SW 1271 (cell line): ENCODE results near the gene CLCN1.

Source experiments
- DNase-seq, 2 experiments: peaks; one replicate each; lab custom pipeline; 2025; lab: John Stamatoyannopoulos, UW

Gene CLCN1

DNA sequence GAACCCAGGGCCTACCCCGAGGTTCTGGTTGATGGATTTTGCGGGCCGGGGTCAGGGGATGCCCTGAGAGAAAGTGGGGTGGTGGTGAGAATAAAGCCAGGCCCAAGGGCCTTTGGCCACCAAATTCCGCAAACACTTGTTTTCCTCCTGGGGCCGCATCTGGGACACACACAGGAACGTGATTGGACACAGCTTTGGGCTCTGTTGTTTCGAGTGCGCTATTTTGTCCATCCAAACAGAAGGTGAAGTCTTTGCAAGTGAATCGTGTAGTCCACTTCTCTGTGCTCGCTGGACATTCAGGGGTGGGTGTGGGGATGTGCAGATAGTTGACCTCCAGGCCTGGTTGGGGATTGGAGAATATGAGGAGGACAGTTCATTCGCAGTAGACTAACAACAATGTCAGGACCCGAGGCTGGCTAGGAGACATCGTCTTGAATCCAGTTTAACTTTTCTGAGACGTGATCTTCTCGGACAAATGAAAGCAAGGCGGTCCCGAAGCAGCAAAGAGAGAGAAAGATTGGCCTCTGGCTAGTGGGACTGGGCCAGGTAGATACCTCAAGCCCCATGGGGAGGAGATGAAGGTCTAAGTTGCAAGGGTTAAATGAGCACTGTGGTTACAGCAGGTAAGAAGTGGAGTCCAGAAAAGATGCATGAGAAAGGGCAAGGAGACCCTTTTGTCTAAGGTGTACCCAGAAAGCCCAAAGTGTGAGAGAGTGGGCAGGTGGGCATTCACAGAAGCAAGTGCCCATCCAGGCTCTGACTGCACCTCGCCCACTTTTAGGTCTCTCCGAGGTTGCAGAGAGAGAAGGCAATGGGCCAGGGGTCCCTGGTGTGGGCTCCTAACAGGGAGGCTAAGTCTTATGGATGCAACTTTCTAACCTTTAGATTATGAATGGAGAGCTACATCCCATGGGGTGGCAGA, 47.4 kb downstream of the CLCN1 start:
- no peak for DNase-seq

DNA sequence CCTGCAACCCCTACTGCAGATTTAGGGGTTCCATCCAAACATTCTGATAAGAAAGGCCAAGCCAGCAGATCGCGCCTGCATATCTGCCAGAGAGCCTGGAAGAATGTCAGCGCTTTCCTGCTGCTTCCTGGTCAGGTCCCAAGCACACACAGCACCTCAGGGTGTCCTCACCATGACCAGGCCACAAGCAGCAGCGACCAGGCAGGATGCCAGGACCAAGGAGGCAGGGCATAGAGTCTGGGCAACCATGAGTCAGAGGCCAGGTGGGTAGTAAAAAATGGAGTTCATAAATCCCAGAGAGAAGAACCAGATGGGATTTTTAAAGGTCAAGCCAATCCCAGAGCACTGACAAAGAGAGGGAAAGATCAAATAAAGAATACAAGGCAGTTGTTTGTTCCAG, 52.1 kb downstream of the CLCN1 start:
- no peak for DNase-seq

DNA sequence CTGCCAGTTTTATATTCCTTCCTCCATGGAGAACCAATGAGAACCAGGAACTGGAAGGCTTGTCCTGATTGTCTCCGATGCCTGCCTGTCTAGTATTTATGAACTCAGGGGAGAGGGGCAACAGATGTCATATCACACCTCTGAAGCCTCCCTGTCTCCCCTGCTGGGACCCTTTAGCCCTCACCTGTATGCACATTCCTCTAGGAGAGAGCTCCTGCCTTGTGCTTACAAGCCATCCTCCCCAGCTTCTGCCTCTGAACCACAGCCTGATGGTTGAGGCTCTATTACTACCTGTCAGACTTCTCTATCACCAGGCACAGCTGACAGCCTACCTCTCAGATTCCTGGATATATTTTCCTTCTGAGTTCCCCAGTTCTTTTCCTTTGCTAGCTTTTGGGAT, 52.5 kb downstream of the CLCN1 start:
- no peak for DNase-seq

DNA sequence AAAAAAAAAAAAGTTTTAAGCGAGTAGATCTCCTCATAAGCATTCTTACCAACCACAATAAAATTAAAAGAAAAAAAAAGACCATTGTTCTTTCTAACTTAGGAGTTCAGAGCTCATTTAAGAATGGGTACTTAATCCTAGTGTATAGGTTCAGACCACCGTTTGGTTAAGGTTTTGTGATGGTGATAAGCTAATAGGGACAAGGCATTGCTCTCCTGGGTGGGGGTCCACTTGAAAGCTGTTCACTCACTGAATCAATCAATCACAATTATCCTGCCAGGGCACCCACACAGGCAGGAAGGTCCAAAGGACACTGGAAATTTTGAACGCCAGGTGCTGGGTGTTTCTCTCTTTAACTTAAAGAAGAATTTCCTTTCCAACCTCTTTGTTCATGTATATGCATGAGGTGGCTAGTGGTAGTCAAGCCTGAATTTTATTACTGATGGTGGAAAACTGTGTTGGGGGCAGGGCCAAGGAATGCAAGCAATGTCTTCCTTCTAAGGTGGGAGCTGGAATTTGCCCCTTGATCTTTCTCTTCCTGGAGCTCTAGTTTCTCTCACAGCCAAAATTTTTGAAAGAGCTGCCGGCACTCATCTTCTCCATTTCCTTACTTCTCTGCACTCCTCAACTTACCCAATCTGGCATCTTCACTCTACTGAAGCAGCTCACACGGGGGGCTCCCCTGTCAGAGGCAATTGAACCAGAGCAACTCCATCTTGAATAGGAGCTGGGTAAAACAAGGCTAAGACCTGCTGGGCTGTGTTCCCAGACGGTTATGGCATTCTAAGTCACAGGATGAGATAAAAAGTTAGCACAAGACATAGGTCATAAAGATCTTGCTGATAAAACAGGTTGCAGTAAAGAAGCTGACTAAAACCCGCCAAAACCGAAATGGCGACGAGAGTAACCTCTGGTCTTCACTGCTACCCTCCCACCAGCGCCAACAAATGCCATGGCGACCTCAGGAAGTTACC, 54.1 kb downstream of the CLCN1 start:
- DNase-seq = no peak

DNA sequence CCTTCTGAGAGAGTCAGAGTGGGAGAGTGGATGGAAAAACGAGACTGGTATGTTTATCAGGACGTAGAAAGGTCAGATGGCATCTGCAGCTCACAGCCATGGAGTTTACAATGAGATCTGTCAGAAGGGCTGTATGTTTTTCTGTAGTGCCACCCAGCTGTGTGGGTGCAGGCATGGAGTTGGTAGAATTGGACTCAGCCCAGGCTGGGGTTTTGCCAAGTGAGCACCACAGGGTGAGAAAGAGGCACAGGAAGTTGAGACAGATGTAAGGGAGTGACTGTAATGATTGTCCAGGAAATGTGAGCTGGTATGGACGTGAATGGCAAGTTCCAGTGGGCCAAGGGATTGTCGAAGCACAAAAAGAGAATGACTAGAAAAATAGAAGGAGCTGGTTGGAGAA, 56.2 kb downstream of the CLCN1 start:
- peak in 1 of 2 experiments; percentile 34 for DNase-seq

DNA sequence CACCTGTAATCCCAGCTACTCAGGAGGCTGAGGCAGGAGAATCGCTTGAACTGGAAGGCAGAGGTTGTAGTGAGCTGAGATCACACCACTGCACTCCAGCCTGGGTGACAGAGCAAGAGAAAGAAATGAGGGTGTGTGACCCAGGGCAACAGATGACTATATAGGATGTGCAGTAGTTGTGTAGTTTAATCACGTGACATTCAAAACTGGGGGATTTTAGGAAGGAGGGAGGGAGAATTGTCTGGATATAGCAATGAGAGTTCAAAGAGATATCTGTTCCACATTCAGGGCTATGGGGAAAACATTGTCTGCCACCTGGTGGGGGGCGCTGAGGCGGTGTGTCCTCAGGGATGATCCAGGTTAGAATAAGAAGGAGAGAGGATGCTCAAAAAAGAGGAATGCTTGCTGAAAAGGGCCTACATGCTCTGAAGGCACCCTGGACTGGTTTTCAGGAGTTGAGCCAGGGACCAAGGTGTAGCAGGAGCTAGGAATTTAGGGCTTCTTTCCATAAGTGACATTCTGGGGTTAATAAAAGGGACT, 57.4 kb downstream of the CLCN1 start:
- DNase-seq = no peak

DNA sequence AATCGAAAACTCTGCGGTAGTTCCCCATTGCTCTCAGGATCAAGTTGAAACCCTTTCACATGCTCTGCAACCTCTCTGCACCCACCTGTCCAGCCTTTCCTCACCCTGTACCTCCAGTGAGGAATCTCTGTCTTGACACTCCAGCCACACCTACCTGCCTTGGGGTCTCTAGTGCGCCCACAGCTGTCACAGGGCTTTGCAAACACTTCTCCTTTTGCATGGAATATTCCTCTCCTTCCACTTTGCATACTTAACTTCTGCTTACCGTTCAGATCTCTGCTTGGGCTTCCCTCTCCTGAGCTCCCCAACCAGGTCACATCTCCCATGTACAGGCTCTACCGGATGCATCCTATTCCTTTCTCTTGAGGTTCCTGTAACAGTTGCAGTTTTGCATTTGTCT, 58.6 kb downstream of the CLCN1 start:
- DNase-seq = no peak

DNA sequence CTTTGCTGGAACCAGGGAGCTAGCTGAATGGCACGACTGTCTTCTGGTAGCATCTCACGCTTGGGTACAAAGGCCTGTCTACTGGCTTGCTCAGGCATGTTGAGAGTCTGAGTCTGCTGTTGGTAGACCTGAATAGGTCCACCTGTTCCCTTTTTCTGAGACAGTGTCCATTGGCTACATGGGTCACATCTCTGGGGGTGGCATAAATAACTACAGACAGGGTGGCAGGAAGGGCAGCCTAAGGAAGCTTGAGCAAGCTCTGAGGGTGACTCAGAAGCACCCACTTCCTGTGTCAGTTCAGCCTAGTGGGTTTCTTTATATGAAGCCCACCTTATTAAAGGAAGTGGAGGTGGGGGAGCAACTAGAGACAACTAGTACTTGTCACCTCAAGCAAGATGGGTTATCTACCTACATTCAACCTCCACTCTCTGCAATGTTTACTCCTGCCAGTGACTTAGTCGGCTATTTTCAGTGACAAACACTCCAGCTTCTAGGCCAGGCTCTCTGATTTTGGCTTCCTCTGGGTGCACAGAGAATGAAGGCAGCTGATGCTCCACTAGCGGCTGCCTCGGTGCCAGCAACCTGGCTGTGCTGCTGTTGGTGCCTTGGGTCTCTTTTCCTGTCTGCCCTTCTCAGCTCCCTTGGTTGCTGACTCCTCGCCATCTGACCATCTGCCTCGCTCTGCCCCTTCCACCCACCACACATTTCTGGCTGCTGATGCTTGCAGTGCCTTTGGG, 59.6 kb downstream of the CLCN1 start:
- peak in 1 of 2 experiments; percentile 35 for DNase-seq

DNA sequence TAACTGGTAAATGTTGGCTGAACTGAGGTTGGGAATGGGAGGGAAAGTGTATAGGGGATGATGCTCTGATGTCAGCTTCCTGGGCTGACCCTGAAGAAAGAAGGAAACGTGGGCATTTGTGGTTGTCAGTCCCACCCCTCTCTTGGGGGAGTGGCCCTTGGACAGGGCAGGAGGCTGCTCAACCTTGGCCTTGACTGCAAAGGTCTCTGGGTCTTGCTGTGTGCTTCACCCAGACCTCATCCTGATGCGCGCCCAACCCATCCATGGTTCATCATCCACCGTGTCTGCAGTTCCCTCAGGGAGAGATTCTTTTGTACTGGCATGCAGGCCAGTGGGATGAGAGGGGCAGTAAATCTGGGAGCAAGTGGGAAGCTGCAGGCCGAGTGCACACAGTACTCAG, 60.5 kb downstream of the CLCN1 start:
- DNase-seq = no peak

DNA sequence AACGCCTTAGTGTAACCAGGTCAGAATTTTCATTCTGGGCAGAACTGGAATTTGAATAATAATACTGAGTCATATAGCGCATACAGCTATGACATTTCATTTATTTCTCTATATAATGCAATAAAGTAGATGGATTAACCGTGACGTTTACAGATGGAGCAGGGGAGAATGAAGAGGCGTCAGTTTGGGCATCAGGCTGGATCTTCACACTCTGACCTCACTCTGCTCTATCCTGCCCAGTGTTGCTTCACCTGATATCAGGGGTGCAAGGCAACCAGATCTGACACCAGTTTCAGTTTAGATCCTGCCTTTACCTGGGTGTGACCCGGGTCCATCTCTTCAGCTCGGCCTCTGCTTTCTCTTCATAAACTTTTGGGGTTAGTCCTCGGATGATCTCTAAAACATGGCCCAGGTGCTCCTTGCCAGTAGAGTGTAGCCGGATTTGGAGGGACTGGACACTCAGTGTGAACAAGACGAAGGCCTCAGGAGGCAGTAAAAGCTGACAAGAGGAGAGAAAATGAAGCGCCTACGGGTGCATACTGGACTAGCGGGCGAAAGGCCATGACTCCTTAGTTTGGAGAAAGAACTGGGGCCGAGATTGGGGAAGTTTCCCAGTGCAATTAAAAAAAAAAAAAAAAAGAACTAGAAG, 63.8 kb downstream of the CLCN1 start:
- peak in 1 of 2 experiments; percentile 67 for DNase-seq

DNA sequence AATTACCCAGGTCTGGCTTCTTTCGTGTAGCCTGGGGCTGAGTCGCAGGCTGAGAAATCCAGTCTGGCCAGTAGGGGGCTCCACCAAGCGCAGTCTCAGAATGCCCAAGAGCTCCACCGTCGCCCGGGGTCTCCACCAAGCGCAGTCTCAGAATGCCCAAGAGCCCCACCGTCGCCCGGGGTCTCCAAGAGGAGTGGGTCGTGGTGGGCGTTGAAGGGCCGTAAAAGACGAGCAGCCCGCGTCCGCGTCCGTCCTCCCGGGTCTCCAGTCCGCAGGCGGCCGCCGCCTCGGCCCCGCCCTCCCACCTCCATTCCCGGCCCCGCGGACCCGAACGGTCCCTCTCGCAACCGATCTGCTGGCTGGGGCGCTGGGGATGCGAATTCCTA, 64.3 kb downstream of the CLCN1 start:
- peak; percentile 43 to 73 for DNase-seq

DNA sequence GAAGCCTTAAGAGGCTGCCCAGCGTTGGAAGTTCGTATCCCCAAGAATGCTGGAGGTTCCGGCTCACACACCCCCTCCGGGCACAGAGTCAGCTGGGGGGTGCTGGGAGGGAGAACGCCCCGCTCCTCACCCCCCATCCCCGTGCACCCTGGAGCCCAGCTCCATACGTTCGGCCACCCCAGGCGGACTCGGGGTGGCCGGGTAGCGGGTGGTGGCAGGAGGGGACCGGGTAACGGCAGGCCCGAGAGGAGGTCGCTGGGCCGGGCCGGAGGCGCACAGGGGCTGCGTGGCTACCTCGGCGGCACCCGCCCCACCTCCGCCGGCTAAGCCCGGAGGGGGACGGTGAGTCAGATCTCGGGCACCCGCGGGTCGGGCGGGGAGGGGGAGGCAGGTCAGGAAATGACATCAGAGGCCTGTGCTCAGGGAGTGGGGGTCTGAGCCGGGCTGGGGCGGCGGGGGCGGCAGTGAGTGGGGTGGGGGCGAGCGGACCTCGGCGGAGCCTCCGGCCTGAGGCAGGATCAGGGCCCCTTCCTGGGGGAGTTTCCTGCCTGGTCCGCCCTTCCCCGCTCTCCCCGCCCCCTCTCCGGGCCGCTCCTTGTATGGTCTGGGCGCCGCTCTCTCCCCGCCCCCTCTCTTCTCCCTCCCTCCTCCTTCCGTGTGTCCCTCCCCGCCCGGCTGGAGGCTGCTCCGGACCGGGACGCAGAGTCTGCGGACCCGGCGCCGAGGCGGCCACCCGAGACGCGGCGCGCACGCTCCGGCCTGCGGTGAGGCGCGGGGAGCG, 64.9 kb downstream of the CLCN1 start, which contains the start of gene ZYX:
TSS of gene ZYX (plus strand) at position 700 of the 781 bp plus-strand sequence. CDS start 227 bp downstream, outside the sequence.
- DNase-seq = peak; percentile 77 to 86

DNA sequence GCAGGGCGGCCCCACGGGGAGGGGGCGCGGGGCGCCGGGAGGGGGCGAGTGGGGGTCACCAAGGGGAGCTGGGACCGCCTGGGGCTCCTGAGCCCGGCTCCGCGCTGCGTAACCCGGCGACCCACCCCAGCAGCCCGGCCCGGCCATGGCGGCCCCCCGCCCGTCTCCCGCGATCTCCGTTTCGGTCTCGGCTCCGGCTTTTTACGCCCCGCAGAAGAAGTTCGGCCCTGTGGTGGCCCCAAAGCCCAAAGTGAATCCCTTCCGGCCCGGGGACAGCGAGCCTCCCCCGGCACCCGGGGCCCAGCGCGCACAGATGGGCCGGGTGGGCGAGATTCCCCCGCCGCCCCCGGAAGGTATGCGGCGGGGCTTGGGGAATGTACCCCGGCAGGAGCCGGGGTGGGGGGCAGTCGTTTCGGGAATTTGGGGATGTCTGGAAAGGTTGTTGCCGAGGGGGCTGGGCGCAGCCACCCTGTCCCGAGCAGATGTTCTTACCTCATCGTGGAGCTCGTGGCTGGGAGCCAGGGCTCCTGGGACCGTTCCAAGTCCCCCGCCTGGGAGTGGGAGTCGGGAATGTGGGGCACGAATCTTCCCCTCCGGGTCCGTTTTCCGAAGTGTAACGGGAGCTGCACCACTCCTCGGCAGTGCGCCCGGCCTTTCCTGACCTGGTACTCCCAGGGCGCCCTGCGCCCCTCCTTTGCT, 65.7 kb downstream of the CLCN1 start:
- DNase-seq = no peak

DNA sequence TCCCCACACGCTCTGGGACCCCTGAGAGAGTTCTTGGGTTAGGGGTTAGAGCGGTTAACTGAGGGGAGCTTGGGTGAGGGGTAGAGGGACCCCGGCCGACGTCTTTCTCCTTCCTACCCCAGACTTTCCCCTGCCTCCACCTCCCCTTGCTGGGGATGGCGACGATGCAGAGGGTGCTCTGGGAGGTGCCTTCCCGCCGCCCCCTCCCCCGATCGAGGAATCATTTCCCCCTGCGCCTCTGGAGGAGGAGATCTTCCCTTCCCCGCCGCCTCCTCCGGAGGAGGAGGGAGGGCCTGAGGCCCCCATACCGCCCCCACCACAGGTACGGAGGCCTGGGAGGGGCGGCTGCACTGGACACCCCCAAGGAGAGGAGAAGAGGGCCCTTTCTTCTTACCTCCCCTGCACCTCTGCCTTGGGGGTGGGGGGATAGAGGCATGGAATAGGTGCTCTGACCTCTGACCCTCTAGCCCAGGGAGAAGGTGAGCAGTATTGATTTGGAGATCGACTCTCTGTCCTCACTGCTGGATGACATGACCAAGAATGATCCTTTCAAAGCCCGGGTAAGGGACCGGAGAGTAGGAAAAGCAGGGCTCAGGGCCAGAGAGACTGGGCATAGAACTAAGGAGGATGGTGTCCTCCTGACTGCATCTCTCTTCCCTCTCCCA, 66.3 kb downstream of the CLCN1 start:
- DNase-seq = no peak

DNA sequence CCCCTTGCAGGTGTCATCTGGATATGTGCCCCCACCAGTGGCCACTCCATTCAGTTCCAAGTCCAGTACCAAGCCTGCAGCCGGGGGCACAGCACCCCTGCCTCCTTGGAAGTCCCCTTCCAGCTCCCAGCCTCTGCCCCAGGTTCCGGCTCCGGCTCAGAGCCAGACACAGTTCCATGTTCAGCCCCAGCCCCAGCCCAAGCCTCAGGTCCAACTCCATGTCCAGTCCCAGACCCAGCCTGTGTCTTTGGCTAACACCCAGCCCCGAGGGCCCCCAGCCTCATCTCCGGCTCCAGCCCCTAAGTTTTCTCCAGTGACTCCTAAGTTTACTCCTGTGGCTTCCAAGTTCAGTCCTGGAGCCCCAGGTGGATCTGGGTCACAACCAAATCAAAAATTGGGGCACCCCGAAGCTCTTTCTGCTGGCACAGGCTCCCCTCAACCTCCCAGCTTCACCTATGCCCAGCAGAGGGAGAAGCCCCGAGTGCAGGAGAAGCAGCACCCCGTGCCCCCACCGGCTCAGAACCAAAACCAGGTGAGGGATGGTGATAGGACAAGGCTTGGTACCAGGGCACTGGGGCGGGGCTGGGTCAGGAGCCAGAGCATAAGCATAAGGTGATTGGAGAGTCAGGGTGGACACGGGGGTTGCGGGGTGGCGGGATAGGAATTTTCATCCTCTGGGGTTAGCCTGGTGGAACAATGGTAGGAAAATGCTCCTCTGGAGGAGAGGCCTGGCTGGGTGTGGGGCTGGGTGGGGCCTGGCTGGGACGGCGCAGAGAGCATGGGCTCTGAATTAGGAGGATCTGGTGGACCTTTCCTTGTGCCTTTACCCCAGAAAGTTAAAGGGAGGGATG, 67.1 kb downstream of the CLCN1 start:
- DNase-seq = no peak

DNA sequence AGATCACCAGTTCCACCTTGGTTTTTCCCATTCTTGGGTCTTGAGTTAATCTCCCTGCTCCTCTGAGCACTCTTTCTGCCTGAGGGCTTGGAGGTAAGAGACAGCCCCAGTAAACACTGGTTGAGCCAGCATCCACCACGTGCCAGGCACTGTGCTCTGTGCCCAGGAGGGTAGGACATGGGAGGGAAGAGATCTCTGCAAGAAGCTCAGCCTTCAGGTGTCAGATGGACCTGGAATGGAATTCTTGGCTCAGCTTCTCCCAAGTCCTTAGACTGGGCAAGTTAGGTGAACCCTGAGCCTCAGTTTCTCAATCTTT, 67.7 kb downstream of the CLCN1 start:
- no peak for DNase-seq

DNA sequence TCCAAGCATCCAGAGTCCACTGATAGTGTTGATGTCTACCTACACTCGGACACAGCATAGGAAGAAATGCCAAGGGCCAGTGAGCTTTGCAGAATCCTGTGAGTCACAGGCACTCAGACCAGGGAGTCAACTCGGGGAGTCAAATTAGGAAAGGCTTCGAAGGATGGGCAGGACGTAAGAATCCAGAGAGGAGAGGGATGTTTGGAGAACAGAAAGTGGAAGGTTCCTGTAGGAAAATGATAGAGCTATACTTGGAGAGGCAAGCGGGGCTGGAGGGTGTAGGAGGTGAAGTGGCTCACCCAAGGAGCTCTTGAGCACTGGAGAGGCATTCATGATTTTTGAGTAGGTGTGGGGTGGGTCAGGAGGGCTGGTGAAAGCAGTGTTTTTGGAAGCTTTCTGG, 68.2 kb downstream of the CLCN1 start:
- no peak for DNase-seq
